GM19438 (cell line): ENCODE measurements around the gene STK36.
A peak's percentile ranks its signal among the peaks of the same experiment; 100 is the strongest.

ENCODE experiments used
- ATAC-seq: cut with Tn5 transposase; IDR thresholded peaks from one replicate; pipeline ENCODE4 v1.9.1; 2021; ENCODE audit warnings: low read depth; ENCODE audit not compliant: unreplicated experiment

The STK36 gene, protein sequence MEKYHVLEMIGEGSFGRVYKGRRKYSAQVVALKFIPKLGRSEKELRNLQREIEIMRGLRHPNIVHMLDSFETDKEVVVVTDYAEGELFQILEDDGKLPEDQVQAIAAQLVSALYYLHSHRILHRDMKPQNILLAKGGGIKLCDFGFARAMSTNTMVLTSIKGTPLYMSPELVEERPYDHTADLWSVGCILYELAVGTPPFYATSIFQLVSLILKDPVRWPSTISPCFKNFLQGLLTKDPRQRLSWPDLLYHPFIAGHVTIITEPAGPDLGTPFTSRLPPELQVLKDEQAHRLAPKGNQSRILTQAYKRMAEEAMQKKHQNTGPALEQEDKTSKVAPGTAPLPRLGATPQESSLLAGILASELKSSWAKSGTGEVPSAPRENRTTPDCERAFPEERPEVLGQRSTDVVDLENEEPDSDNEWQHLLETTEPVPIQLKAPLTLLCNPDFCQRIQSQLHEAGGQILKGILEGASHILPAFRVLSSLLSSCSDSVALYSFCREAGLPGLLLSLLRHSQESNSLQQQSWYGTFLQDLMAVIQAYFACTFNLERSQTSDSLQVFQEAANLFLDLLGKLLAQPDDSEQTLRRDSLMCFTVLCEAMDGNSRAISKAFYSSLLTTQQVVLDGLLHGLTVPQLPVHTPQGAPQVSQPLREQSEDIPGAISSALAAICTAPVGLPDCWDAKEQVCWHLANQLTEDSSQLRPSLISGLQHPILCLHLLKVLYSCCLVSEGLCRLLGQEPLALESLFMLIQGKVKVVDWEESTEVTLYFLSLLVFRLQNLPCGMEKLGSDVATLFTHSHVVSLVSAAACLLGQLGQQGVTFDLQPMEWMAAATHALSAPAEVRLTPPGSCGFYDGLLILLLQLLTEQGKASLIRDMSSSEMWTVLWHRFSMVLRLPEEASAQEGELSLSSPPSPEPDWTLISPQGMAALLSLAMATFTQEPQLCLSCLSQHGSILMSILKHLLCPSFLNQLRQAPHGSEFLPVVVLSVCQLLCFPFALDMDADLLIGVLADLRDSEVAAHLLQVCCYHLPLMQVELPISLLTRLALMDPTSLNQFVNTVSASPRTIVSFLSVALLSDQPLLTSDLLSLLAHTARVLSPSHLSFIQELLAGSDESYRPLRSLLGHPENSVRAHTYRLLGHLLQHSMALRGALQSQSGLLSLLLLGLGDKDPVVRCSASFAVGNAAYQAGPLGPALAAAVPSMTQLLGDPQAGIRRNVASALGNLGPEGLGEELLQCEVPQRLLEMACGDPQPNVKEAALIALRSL (N-terminal part only)

DNA sequence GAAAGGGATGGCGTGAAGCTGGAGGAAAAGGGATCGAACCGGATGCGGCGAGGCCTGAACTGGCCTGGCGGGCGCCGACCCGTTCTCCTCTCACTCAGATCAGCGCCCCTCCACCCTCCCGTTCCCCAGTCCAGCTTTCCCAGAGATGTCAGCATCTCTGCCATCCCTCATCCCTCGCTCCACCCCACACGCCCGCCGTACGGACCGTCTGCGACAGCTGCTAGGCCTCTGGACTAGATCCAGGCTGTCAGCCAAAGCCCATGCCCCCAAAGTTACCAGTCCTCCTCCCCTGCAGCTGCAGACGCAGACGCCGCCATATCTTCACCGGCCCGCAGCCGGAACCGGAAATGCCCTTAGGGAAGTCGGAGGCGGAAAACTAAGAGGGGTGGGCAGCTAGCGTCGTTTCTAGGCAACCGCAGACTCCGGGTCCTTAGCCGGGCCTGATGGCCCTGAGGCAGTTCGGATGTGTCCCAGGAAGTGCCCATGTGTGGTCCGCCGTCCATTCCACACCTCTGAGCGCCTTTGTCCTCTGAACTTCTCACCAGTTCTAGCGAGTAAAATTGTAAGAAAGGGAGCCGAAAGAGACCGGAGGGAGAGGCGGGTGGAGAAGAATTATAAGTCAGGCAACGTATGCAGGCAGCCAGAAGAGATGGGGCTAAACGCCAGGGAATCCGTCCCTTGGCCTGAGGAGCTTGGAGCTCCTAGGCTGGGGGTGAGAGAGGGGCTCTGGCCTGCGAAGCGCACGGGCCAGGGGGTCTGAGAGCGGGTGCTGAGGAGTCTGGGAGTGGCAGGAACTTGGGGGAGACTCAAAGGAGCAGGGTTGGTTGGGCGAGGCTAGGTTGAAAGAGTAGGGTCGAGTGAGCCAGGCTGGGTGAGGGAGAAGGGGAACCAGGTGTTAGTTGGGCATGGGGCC lies at the start of gene STK36, which contains the start of gene RNF25:
Gene STK36, plus strand, starts transcription at position 433 of the 913 bp plus-strand sequence. CDS start 744 bp downstream, outside the sequence.
Gene RNF25, minus strand, starts transcription at position 349 of the 913 bp plus-strand sequence. Its CDS starts 32 bp downstream, at position 317.
- ATAC-seq = peak; percentile 98

DNA sequence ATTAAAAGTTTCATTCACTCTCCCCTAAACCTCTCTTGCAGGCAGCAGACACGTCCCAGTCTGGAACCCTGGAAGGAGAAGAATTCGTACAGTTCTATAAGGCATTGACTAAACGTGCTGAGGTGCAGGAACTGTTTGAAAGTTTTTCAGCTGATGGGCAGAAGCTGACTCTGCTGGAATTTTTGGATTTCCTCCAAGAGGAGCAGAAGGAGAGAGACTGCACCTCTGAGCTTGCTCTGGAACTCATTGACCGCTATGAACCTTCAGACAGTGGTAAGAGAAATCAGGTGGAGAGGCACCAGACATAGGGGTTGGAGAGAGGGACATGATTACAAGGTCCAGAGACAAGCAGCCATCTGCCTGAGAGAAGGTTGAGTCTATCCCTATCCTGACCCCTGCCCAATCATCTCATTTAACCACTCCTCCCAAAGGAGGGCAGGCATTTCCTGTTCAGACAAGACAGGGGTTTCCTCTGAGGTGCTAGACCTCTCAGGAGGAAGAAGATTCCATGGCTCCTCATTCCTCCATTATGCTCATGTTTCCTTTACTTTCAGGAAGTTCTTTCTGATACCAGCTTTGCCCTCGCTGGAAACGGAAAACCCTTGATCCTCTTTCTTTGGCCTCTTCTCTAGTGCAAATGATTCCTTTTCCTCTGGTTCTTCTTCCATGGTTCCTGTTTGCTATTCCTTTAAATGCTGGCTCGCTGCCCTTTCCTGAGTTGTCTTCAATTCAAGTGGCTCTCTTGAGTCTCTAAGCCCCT lies 49.1 kb upstream of the STK36 start:
- no peak for ATAC-seq

DNA sequence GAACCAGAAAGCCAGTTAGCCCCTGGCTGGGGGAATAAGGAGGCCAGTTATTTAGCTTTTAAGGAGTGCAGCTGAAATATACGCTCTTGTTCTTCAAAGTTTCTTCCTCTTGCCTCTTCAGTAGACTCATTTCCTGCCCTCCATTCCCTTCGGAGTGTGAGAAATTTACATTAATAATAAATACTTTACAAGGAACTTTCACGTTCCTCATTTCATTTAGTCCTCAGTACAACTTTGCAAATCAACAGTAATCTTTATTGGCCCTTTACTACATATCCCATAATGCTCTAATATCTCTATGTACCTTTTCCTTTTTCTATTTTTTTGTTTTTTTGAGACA lies 48.5 kb upstream of the STK36 start:
- no peak for ATAC-seq

DNA sequence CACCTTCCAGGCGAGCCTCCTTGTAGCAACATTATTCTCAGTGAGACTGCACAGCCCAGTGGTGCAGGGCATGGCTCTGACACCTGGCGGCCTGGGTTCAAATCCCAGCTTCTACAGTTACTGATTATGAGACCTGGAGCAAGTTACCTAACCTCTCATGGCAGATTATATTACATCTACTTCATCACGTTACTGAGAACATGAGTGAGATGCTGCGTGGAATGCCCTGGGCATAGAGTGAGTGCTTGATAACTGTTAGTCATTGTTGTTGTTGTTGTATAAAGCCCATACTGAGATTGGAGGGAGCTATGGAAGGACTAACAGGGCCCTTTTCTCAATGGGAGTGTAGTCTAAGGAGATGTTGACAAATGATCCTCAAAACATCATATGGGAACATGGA lies 45.5 kb upstream of the STK36 start:
- ATAC-seq = no peak

DNA sequence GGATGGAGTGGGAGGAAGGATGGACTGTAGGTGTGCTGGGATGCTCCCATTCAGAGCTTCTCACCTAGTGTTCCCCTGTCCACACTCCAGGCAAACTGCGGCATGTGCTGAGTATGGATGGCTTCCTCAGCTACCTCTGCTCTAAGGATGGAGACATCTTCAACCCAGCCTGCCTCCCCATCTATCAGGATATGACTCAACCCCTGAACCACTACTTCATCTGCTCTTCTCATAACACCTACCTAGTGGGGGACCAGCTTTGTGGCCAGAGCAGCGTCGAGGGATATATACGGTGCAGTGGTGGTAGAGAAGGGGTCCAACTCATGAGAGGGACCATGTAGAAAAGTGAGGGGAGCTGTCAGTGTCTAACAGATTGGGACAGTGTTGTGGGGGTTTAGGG lies 43.9 kb upstream of the STK36 start:
- no peak for ATAC-seq

DNA sequence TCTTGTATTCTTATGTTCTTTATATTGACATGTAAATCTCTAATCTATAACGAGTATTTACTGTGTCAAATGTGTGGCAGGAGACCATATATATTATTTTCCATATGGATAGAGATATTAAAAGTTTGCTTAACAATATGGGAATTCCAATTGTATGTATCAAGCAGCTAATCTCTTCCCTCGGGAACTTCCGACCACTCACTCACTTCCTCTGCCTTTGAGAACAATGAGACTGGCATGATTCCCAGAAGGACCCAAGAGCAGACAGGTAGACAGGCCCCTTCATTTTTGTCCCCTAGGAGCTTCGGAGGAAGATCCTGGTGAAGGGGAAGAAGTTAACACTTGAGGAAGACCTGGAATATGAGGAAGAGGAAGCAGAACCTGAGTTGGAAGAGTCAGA lies 40.0 kb upstream of the STK36 start:
- ATAC-seq = no peak

DNA sequence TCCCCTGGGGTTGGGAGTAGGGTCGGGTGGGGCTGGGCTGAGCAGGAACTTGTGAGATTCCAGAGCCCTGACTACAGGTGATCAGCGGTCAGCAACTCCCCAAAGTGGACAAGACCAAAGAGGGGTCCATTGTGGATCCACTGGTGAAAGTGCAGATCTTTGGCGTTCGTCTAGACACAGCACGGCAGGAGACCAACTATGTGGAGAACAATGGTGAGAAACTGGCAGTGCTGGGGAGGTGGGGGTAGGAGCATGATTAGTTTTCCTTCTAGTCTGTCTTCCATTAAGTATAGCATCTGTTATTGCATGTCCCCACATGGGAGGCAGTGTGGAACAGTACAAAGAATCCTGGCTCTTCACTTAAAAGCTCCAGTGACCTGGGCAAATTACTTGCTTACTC lies 36.2 kb upstream of the STK36 start:
- ATAC-seq = no peak

DNA sequence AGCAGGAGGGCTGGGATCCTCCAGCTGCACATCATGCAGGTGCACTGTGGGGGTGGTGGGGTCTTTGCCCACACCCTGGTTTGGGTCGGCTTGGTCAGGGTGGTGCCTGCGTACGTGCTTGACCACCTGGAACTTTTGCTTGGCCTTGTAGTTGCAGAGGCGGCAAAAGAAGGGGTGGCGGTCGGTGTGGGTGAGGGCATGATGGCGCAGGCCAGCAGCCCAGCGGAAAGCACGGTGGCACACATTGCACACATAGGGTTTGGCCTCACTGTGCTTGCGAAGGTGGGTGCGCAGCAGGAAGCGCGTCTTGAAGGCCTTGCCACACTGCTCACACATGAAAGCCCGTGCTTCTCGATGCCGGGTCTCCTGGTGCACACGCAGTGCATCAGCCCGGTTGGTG lies 33.5 kb upstream of the STK36 start:
- no peak for ATAC-seq

DNA sequence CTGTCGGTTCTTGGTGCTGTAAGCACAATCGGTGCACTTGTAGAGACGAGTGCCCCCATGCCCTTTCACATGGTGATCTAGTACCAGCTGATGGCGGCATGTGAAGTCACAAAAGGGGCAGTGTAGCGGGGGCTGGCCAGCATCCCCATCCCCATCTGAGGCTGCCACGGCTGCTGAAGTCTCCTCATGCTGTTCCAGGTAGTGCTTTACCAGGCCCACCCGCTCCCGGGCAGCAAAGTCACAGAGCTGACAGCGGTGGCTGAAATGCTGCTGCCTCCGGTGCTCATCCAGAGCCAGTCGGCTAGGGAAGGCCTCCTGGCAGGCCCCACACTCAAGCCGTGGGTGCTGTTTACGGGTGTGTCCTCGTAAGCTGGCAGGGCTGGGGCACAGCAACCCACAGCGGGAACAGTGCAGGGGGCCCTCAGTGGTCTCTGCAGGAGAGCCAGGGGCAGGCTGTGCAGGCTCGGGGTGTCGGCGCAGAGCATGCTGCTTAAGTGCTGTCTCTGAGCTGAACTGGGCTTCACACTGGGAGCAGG lies 29.7 kb upstream of the STK36 start:
- no peak for ATAC-seq

DNA sequence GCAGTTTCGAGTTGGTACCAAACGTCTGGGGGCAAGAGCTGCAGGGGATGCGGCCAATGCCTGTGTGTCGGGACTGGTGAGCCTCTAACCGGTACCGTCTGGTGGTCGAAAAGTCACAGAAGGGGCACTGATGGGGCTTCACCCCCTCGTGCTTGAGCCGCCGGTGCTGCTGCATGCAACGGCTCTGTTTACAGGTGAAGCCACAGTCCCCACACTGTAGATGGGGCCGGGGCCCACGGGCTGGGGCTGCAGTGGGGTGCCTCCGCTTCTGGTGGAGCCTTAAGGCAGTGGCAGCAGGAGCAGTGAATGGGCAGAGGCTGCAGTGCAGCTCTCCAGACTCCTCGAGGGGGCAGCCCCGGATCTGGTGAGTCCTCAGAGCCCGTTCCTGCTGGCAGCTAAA lies 29.1 kb upstream of the STK36 start:
- ATAC-seq = no peak

DNA sequence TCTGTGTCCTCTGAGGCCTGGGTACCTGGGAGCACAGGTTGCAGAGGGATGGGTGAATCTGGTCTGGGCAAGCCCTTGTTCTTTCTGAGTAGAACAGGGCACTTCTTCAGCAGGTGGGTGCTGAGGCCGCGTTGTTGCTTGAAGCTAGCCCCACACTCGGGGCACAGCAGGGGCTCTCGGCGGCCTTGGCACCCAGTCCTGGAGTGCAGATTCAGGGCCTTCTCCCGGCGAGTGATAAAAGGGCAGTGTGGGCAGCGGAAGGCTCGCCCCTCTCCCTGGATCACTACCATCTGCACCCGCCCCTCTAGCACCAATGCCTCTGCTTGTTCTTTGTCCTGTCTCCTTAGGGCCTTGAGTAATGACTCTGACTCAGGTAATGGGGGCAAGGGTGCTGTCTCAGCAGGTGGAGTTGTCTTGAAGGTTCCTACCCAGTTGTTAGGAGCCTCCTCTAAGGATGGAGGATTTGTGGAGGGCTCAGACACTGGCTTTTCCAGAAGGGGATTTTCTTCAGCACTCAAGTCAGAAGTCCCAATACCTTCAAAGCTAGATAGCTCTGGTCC lies 28.1 kb upstream of the STK36 start:
- ATAC-seq = no peak

DNA sequence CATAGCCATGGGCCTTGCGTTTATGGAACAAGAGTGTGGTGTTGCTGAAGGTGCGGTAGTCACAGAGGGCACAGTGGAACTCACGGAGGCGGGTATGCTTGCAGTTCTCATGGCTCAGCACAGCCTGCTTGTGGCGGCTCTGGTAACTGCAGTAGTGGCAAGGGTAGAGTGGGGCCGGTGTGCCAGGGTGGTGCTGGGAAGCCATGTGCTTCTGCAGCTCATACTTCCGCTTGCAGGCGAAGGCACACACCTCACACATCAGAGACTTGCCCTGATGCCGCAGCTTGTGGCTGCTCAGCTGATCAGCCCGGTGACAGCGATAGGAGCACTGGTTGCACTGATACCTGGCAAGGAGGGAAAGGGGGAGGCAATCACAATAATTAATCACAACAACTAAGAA lies 27.2 kb upstream of the STK36 start:
- peak; percentile 7 for ATAC-seq

DNA sequence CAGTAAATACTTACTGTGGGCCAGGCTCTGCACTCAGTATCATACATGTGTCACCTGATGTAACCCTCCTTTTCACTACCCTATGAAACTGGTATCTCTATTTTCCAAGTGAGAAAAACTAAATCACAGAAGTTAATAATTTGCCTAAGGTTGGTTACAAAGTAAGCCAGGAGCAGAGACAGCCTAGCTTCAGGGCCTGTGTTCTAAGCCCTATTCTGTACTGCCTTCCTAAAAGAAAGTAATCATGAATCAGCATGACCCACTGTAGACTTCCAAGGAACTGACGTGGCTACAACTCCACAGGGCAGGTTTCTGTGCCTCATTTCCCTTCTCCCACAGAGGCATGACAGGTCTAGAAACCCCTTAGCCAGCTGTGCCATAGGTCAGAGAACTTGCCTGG lies 26.8 kb upstream of the STK36 start:
- peak; percentile 63 for ATAC-seq

DNA sequence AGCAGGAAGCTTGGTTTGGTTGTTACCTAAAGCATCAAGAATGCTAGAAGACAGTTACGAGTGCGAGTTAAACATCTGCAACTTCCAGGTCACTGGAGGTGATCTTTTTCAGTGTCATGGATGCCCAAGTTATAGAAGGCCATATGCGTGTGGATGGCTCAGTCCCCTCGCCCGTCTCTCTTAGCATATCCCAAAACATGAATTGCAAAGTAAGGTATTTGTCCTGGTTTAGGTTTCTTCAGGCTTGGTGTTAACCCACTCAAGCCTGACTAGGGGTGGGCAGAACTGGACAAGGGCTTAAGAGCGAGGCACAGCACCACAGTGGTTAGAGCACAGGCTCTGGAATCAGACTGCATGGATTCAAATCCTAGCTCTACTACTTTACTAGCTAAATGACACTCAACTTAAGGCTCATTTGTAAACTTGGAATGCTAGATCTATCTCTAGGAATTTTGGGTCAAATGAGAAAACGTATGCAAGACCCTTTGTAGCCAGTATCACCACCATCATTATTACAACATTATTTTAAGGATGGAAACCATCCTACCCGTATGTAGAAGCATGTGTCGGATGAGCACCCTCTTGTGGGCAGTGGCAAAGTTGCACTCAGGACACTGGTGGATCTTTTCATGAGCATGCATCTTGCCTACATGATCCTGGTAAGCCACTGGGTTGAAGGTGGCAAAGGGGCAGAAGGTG lies 23.6 kb upstream of the STK36 start:
- ATAC-seq = no peak

DNA sequence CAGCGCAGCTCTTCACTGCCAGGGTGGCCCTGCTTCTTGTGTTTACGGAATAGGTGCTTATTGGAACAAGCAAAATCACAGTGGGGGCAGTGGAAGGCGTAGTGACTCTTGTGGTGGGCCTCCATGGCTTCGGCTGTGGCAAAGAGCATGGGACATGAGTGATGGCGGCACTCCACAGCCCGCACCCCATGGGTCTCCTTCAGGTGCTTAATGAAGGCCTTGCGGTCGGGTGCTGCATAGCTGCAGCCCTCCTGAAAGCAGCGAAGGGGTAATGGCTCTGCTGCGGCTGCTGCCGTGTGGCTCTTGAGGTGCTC lies 23.1 kb upstream of the STK36 start:
- ATAC-seq = no peak

DNA sequence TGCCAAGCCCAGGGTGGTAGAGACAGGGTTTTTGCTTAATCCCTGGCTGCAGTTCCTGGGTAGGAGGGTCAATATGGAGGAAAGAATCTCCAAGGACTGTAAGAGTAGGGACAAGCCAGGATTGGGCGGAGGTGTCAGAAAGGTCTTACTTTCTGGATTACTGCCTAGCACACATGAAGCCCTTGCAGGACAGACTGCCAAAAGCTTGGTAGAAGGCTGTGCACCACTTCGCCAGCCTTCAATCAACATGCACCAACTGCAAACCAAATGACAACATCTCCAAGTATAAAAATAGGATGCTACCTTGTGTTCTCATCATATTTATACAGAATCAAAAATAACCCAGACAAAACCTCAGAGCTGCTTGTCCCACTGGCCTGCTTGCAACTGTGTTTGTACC lies 16.1 kb upstream of the STK36 start:
- ATAC-seq = no peak

DNA sequence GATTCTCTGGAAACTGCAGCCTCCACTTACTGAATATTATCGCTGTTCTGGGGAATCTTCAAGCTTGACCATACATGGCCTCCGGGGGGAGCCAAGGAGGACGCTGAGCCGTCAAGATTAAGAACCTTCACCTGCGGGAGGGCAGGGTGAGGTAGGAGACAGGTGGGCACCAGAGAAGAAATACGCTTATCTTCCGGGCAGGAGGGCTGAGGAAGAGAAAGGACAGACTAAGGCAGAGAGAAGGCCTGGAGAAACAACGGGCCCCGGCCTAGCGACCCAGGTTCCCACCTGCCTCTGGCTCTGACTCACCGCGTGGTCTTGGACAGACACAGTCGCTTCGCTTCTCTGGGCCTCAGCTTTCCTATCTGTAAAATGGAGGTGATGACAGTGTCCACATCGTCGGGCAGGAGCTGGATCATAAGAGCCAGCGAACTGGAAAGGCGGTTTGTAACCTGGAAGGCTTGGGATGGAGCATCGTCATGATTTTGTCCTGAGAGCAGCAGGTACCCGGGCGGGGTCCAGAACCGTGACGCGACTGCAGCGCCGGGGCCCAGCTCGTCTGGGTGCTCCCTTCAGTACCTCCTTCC lies 13.1 kb upstream of the STK36 start:
- ATAC-seq = peak; percentile 43
